Heart left ventricle (tissue), 13 donors: ENCODE measurements around the gene GPR183.

Source experiments
- POLR2A ChIP-seq, 2 donors: fragments of 450-650 bp; IDR thresholded peaks; one replicate each; pipeline ENCODE4 v1.6.1; 2017; ENCODE audit warnings: antibody characterized with exemption in 2 of 2, mild to moderate bottlenecking in 2 of 2, moderate library complexity in 2 of 2
- TF ChIP-seq, protein P1 (sequence below), 12 donors: fragments of 200-600 bp; sonication (generic) in 4 of 12; IDR thresholded peaks; one replicate each; pipeline versions ENCODE4 v1.5.0 to v1.8.0; 2018 to 2022; ENCODE audit warnings: antibody characterized with exemption in 12 of 12, mild to moderate bottlenecking in 5 of 12
- donor health status: ischemic (EF 13 %, LVEDD 7.1; RV severe dilation, severe dysfunction).
- donor health status: DM: no; HTN: yes; CAD: no.
- donor health status: DM: no; HTN: no; CAD: no.
- donor health status: ischemic (EF 25% LVEDD 6.9; RV normal size, moderate dysfunction).
- donor health status: ischemic (EF 25% LVEDD 5.7; RV mildly dilated, moderate dysfunction).
- donor health status: ischemic (EF 35%, LVEDD 5.7; RV mildly dilated, moderate dysfunction).
- donor health status: nonischemic (EF 11% LVEDD 7.7; RV severe dilation, severe dysfunction).
- donor health status: DM: yes; HTN: yes; CAD: no.
- donor health status: PGD.
- donor health status: ischemic (EF 29% LVEDD 5.4; RV normal size, mild dysfunction).
- donor health status: nonischemic (EF 23%, LVEDD 6.1; RV moderate dilation, normal function).

- TF ChIP-seq, protein P1, sequence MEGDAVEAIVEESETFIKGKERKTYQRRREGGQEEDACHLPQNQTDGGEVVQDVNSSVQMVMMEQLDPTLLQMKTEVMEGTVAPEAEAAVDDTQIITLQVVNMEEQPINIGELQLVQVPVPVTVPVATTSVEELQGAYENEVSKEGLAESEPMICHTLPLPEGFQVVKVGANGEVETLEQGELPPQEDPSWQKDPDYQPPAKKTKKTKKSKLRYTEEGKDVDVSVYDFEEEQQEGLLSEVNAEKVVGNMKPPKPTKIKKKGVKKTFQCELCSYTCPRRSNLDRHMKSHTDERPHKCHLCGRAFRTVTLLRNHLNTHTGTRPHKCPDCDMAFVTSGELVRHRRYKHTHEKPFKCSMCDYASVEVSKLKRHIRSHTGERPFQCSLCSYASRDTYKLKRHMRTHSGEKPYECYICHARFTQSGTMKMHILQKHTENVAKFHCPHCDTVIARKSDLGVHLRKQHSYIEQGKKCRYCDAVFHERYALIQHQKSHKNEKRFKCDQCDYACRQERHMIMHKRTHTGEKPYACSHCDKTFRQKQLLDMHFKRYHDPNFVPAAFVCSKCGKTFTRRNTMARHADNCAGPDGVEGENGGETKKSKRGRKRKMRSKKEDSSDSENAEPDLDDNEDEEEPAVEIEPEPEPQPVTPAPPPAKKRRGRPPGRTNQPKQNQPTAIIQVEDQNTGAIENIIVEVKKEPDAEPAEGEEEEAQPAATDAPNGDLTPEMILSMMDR (IDR thresholded peaks at IDR 0.05), result no peak
- TF ChIP-seq POLR2A (IDR thresholded peaks at IDR 0.05), result no peak
Observed at GRCh38 chr13:99297331-99297730, 9.9 kb downstream of the GPR183 start.
